ENCODE measurements around the gene COL13A1. TPM values are rescaled to one million over a fixed set of nuclear protein-coding genes. Genes with fewer than 3 reads are reported as not detected.

COL13A1 gene
- total RNA-seq, 1 experiment from 2014 or later = 3.6 TPM

DNA sequence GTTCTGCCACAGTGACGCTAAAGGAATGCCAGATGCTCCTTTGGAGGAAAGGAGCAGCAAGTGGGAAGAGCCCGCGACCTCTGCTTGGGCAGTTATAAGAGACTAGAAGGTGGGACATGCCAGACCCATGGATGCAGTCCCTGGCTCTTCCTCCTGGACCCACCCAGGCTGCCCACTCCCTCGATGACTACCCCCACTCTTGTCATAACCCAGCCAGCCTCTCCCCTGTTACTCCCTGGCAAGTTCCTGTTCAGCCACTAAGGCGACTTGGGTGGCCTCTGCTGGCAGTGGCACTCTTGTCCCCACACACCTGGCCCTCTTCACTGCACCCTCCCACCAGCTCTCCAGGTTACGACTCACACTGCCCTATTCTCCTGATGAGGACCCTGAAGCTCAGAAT lies 33.5 kb downstream of the COL13A1 start:
- H3K27me3 ChIP-seq (ENCODE audit: insufficient read depth, low read length) = no peaks in the 10 kb centered on the region
- H3K4ac ChIP-seq (ENCODE audit: low read depth, low read length) = no peak overlapping the region
- no peak overlapping the region for H3K14ac ChIP-seq (ENCODE audit: insufficient read depth, low read length)
- H3K79me2 ChIP-seq (ENCODE audit: insufficient read depth, low read length) = no peaks in the 10 kb centered on the region
- no peak overlapping the region for H2BK5ac ChIP-seq (ENCODE audit: insufficient read length, low read length)
- Mint-ChIP-seq H3K27me3 (ENCODE audit: low read depth) (peaks cover 33% of the 10 kb centered on the region), H3K27ac (no peak overlapping the region), H3K9me3 (no peaks in the 10 kb centered on the region; a peak in 1 of 5 replicates), H3K4me1 (peaks cover 31 to 32% of the 10 kb centered on the region in 2 experiments), H3K4me3 (no peak overlapping the region), H3K36me3 (ENCODE audit: insufficient read depth in 1 of 3, low read depth in 3 of 3) (no peaks in the 10 kb centered on the region; a peak in 1 of 7 replicates)
- no peaks in the 10 kb centered on the region for H3K23me2 ChIP-seq (ENCODE audit: insufficient read length, low read depth, low read length, poor library complexity, severe bottlenecking)
- no peak overlapping the region for H2BK20ac ChIP-seq (ENCODE audit: low read depth, low read length, poor library complexity, severe bottlenecking)
- no peak overlapping the region for H2BK15ac ChIP-seq (ENCODE audit: low read depth, low read length)
- H4K5ac ChIP-seq (ENCODE audit: insufficient read length, low read depth, low read length) = no peak overlapping the region
- no peak overlapping the region for H3K23ac ChIP-seq (ENCODE audit: insufficient read length, low read depth, low read length)
- H3K4me2 ChIP-seq (ENCODE audit: insufficient read depth, insufficient read length, low read length) = no peak overlapping the region
- no peak overlapping the region for H3K9ac ChIP-seq (ENCODE audit: extremely low read depth, insufficient read length, low read length)
- no peak overlapping the region for H2BK120ac ChIP-seq (ENCODE audit: low read depth, low read length, poor library complexity, severe bottlenecking)
- no peak overlapping the region for H2AK5ac ChIP-seq (ENCODE audit: insufficient read length, low read length)
- no peak overlapping the region for H2BK12ac ChIP-seq (ENCODE audit: insufficient read length, low read depth, low read length)
- no peak overlapping the region for H4K8ac ChIP-seq (replicated peaks; ENCODE audit: insufficient read length, low read depth, low read length)
- no peak overlapping the region for H4K91ac ChIP-seq (ENCODE audit: insufficient read length, low read depth, low read length)
- H3K27ac ChIP-seq (ENCODE audit: insufficient read length, low read depth, low read length) = no peak overlapping the region
- H3K18ac ChIP-seq (ENCODE audit: insufficient read length, low read depth, low read length) = no peak overlapping the region
- no peak overlapping the region for H3T11ph ChIP-seq (ENCODE audit: low read length)
- TF ChIP-seq, protein P1, sequence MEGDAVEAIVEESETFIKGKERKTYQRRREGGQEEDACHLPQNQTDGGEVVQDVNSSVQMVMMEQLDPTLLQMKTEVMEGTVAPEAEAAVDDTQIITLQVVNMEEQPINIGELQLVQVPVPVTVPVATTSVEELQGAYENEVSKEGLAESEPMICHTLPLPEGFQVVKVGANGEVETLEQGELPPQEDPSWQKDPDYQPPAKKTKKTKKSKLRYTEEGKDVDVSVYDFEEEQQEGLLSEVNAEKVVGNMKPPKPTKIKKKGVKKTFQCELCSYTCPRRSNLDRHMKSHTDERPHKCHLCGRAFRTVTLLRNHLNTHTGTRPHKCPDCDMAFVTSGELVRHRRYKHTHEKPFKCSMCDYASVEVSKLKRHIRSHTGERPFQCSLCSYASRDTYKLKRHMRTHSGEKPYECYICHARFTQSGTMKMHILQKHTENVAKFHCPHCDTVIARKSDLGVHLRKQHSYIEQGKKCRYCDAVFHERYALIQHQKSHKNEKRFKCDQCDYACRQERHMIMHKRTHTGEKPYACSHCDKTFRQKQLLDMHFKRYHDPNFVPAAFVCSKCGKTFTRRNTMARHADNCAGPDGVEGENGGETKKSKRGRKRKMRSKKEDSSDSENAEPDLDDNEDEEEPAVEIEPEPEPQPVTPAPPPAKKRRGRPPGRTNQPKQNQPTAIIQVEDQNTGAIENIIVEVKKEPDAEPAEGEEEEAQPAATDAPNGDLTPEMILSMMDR (conservative IDR thresholded peaks at IDR 0.05) = no peak
- no peaks in the 10 kb centered on the region for H4K20me1 ChIP-seq (ENCODE audit: control insufficient read depth, insufficient read depth, insufficient read length)
- H3K56ac ChIP-seq (ENCODE audit: insufficient read length, low read depth, low read length) = no peak overlapping the region
- no CpG with 5 or more reads among the region's 6 CpGs for WGBS (ENCODE audit: extremely low coverage, insufficient read length, low lambda C conversion rate)
- no peaks in the 10 kb centered on the region for H3K9me3 ChIP-seq (ENCODE audit: control insufficient read depth, low read depth, low read length)
- no peaks in the 10 kb centered on the region for H3K79me1 ChIP-seq (ENCODE audit: insufficient read depth, low read depth, low read length, poor library complexity, severe bottlenecking)
- H2AFZ ChIP-seq (ENCODE audit: low read length) = no peak overlapping the region
- H3K4me1 ChIP-seq (ENCODE audit: insufficient read depth, low read length) = peaks cover 8% of the 10 kb centered on the region; the same call in 1 of the 2 replicates
- DNase-seq = no peak

Data from H9 (cell line).